A549 (cell line): ENCODE measurements around the gene ATG5. TPM values are rescaled to one million over a fixed set of nuclear protein-coding genes. Genes with fewer than 3 reads are reported as not detected.

Source experiments
- ATAC-seq, 2 experiments: fragments of 200-7000 bp in 1 of 2; fragments of >200 bp in 1 of 2; cut with Nextera tagmentation in 1 of 2; cut with Tn5 transposase in 1 of 2; 3 replicates each; pipeline versions ENCODE4 v1.8.0 to v1.9.1; 2018 to 2020; ENCODE audit warnings: mild to moderate bottlenecking in 1 of 2, moderate library complexity in 1 of 2
- CTCF ChIA-PET: fragments of 300-600 bp; sonication (Branson Sonifier 250); formaldehyde crosslinking; extraction: SDS; loops from one replicate; lab custom pipeline; 2021; ENCODE audit warnings: antibody characterized with exemption, inconsistent platforms; lab: Yijun Ruan, JAX
- POLR2A ChIA-PET: fragments of 350-600 bp; formaldehyde crosslinking; extraction: SDS; loops from one replicate; lab custom pipeline; 2021; ENCODE audit warnings: antibody characterized with exemption, inconsistent platforms; lab: Yijun Ruan, JAX
- DNase-seq, 2 experiments: peaks; one replicate each; pipeline versions ENCODE4 v3.0.0 to v3.0.0-alpha.2; 2011 to 2016; ENCODE audit warnings: low read depth in 1 of 2, low spot score in 1 of 2
- FAIRE-seq: peaks from 2 replicates; lab custom pipeline; 2011; peaks lifted over from hg19 to GRCh38; lab: Jason Lieb, UNC
- H3K27ac ChIP-seq, 2 experiments: fragments of >200 bp; sonication (Bioruptor Twin); formaldehyde crosslinking; 3 replicates each; pipeline ENCODE4 v1.5.1; 2016 to 2017
- H3K4me1 ChIP-seq: fragments of >200 bp; sonication (Bioruptor Twin); formaldehyde crosslinking; 3 replicates; pipeline ENCODE4 v1.6.1; 2016
- H3K4me2 ChIP-seq: fragments of >200 bp; sonication (Bioruptor Twin); formaldehyde crosslinking; 3 replicates; pipeline ENCODE4 v1.6.1; 2016
- H3K4me3 ChIP-seq: fragments of >200 bp; sonication (Bioruptor Twin); formaldehyde crosslinking; 3 replicates; pipeline ENCODE4 v1.5.1; 2016
- H3K9me3 ChIP-seq: fragments of >200 bp; sonication (Bioruptor Twin); formaldehyde crosslinking; 3 replicates; pipeline ENCODE4 v1.6.1; 2016
- BHLHE40 ChIP-seq: IDR thresholded peaks from 2 replicates; pipeline ENCODE4 v1.6.1; 2012; ENCODE audit warnings: low read depth, low read length, inconsistent platforms
- CBX2 ChIP-seq: fragments of 200-600 bp; sonication (generic); IDR thresholded peaks from 2 replicates; pipeline ENCODE4 v1.6.1; 2016; ENCODE audit warnings: low read depth, mild to moderate bottlenecking, borderline replicate concordance
- ESRRA ChIP-seq: fragments of 150-350 bp; IDR thresholded peaks from 2 replicates; pipeline ENCODE4 v1.6.1; 2014; ENCODE audit warnings: mild to moderate bottlenecking, low read length, borderline replicate concordance
- FOSB ChIP-seq: fragments of 250-450 bp; sonication (Bioruptor Pico); IDR thresholded peaks from 2 replicates; pipeline ENCODE4 v1.5.0; 2020; ENCODE audit warnings: mild to moderate bottlenecking, moderate library complexity
- FOXS1 ChIP-seq: fragments of 250-450 bp; sonication (Bioruptor Pico); IDR thresholded peaks from 2 replicates; pipeline ENCODE4 v1.5.0; 2020; ENCODE audit warnings: mild to moderate bottlenecking, moderate library complexity
- GATA3 ChIP-seq: IDR thresholded peaks from 2 replicates; pipeline ENCODE4 v1.6.1; 2012; ENCODE audit warnings: borderline replicate concordance
- HDAC2 ChIP-seq: fragments of 200-600 bp; sonication (generic); IDR thresholded peaks from 2 replicates; pipeline ENCODE4 v1.6.1; 2016
- HOXA7 ChIP-seq: fragments of 250-450 bp; sonication (Bioruptor Pico); IDR thresholded peaks from 2 replicates; pipeline ENCODE4 v1.5.0; 2020; ENCODE audit warnings: mild to moderate bottlenecking, moderate library complexity
- HOXB13 ChIP-seq: fragments of 250-450 bp; sonication (Bioruptor Pico); IDR thresholded peaks from 2 replicates; pipeline ENCODE4 v1.5.0; 2020; ENCODE audit warnings: low read depth, mild to moderate bottlenecking, moderate library complexity
- HOXB5 ChIP-seq: fragments of 250-450 bp; sonication (Bioruptor Pico); IDR thresholded peaks from 2 replicates; pipeline ENCODE4 v1.5.0; 2020; ENCODE audit warnings: mild to moderate bottlenecking, moderate library complexity
- JUN ChIP-seq, 2 experiments: fragments of >200 bp; sonication (Bioruptor Twin); formaldehyde crosslinking; IDR thresholded peaks; 2 replicates in 1 of 2; 3 replicates in 1 of 2; pipeline ENCODE4 v1.6.1; 2016 to 2017
- JUNB ChIP-seq: fragments of >200 bp; sonication (Bioruptor Twin); formaldehyde crosslinking; IDR thresholded peaks from 2 replicates; pipeline ENCODE4 v1.6.1; 2016
- NR3C1 ChIP-seq: fragments of >200 bp; sonication (Bioruptor Twin); formaldehyde crosslinking; IDR thresholded peaks from 3 replicates; pipeline ENCODE4 v1.6.1; 2017
- PHF8 ChIP-seq: fragments of 200-600 bp; sonication (generic); IDR thresholded peaks from 2 replicates; pipeline ENCODE4 v1.6.1; 2016; ENCODE audit warnings: low read depth, mild to moderate bottlenecking, antibody characterized with exemption, moderate library complexity, borderline replicate concordance
- POLR2AphosphoS2 ChIP-seq: conservative IDR thresholded peaks from 2 replicates; pipeline ENCODE4 v1.6.1; 2012; ENCODE audit warnings: low read length, improper control_type of control experiment, inconsistent platforms
- RCOR1 ChIP-seq: fragments of 150-350 bp; IDR thresholded peaks from 2 replicates; pipeline ENCODE4 v1.6.1; 2014; ENCODE audit warnings: antibody characterized with exemption, low read length, low read depth
- RNF2 ChIP-seq: fragments of 200-600 bp; sonication (generic); IDR thresholded peaks from 2 replicates; pipeline ENCODE4 v1.6.1; 2016; ENCODE audit warnings: low read depth, mild to moderate bottlenecking, antibody characterized with exemption, moderate library complexity, borderline replicate concordance
- SMC3 ChIP-seq: fragments of >200 bp; sonication (Bioruptor Twin); formaldehyde crosslinking; IDR thresholded peaks from 3 replicates; pipeline ENCODE4 v1.6.1; 2018; ENCODE audit warnings: inconsistent platforms
- TFCP2L1 ChIP-seq: fragments of 250-450 bp; sonication (Bioruptor Pico); IDR thresholded peaks from 2 replicates; pipeline ENCODE4 v1.5.0; 2021; ENCODE audit warnings: mild to moderate bottlenecking
- TP53 ChIP-seq: fragments of 250-450 bp; sonication (Bioruptor Pico); IDR thresholded peaks from 2 replicates; pipeline ENCODE4 v1.5.0; 2021; ENCODE audit warnings: mild to moderate bottlenecking, moderate library complexity
- ZNF302 ChIP-seq: fragments of 250-450 bp; sonication (Bioruptor Pico); IDR thresholded peaks from 2 replicates; pipeline ENCODE4 v1.9.0; 2021; ENCODE audit warnings: inconsistent platforms, mild to moderate bottlenecking, moderate library complexity
- whole genome bisulfite sequencing: methylation state at CpG from one replicate; pipeline ENCODE4 v1.1.6; 2017; ENCODE audit errors: missing lambda C conversion rate; 5-methylcytosine and 5-hydroxymethylcytosine counted together
- polyA plus RNA-seq, 4 experiments: library from polyadenylated mRNA; depleted of rRNA in 3 of 4; stranded (reverse); fragments of >200 nt; fragmentation: RNase III in 1 of 4; extraction: RNeasy Plus Mini Kit Qiagen cat#74134 plus additional on column Dnase treatment in 1 of 4; gene quantifications; 2 replicates in 3 of 4; 3 replicates in 1 of 4; pipeline ENCODE4 v1.2.3, GENCODE V29; 2011 to 2017
- TF ChIP-seq, protein P1 (sequence below): fragments of 200-600 bp; sonication (generic); IDR thresholded peaks from 2 replicates; pipeline ENCODE4 v1.6.1; 2016; ENCODE audit warnings: antibody characterized with exemption, mild to moderate bottlenecking, moderate library complexity
- TF ChIP-seq, protein P2 (sequence below): fragments of 450-650 bp; IDR thresholded peaks from 2 replicates; pipeline ENCODE4 v1.6.1; 2014; ENCODE audit warnings: antibody characterized with exemption
- TF ChIP-seq, protein P3 (sequence below): fragments of 150-350 bp; IDR thresholded peaks from 2 replicates; pipeline ENCODE4 v1.6.1; 2014; ENCODE audit warnings: low read depth, mild to moderate bottlenecking, low read length

ATG5 gene
- polyA plus RNA-seq, 2 of the 4 experiments (the other 2 are of a cell fraction), result 26.6 to 53.5 TPM

DNA sequence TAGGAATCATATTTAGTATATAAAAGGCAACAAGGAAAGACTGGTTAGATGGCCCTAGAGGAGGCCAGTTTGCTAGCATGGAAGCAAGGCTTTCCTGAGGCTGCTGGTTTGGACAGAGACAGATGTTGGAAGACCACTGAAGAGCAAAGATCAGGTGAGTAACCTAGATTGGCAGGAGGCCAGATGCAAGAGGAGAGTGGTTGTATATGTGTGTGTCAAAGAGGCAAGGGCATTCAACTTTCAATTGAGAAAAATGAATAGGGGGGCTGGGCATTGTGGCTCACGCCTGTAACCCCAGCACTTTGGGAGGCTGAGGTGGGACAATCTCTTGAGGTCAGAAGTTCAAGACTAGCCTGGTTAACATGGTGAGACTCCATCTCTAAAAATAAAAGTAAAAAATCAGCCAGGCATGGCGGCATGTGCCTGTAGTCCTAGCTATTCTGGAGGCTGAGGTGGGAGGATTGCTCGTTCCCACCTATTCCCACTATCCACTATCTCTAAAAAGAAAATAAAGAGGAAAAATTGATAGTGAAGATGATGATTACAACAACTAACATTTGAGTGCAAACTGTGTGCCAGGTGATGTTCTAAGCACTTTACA is 159.6 kb downstream of the ATG5 start:
- ATAC-seq (no peak), FAIRE-seq (no peak)
- H3K9me3 ChIP-seq, result no peaks in the 10 kb centered on the region
- H3K27ac ChIP-seq, result no peak overlapping the region
- H3K4me3 ChIP-seq, result no peak overlapping the region
- TF ChIP-seq HOXA7 (CRISPR knock-in tag) (no peak), PHF8 (no peak), BHLHE40 (no peak), HOXB13 (CRISPR knock-in tag) (no peak), TP53 (CRISPR knock-in tag) (no peak), ZNF302 (CRISPR knock-in tag) (no peak), ESRRA (no peak), SMC3 (no peak), TFCP2L1 (CRISPR knock-in tag) (no peak), HDAC2 (no peak), FOXS1 (CRISPR knock-in tag) (no peak), CBX2 (no peak), GATA3 (no peak), HOXB5 (CRISPR knock-in tag) (no peak), JUNB (no peak), RCOR1 (no peak), FOSB (CRISPR knock-in tag) (no peak)
- TF ChIP-seq, protein P1, sequence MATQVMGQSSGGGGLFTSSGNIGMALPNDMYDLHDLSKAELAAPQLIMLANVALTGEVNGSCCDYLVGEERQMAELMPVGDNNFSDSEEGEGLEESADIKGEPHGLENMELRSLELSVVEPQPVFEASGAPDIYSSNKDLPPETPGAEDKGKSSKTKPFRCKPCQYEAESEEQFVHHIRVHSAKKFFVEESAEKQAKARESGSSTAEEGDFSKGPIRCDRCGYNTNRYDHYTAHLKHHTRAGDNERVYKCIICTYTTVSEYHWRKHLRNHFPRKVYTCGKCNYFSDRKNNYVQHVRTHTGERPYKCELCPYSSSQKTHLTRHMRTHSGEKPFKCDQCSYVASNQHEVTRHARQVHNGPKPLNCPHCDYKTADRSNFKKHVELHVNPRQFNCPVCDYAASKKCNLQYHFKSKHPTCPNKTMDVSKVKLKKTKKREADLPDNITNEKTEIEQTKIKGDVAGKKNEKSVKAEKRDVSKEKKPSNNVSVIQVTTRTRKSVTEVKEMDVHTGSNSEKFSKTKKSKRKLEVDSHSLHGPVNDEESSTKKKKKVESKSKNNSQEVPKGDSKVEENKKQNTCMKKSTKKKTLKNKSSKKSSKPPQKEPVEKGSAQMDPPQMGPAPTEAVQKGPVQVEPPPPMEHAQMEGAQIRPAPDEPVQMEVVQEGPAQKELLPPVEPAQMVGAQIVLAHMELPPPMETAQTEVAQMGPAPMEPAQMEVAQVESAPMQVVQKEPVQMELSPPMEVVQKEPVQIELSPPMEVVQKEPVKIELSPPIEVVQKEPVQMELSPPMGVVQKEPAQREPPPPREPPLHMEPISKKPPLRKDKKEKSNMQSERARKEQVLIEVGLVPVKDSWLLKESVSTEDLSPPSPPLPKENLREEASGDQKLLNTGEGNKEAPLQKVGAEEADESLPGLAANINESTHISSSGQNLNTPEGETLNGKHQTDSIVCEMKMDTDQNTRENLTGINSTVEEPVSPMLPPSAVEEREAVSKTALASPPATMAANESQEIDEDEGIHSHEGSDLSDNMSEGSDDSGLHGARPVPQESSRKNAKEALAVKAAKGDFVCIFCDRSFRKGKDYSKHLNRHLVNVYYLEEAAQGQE, result no peak
- TF ChIP-seq, protein P2, sequence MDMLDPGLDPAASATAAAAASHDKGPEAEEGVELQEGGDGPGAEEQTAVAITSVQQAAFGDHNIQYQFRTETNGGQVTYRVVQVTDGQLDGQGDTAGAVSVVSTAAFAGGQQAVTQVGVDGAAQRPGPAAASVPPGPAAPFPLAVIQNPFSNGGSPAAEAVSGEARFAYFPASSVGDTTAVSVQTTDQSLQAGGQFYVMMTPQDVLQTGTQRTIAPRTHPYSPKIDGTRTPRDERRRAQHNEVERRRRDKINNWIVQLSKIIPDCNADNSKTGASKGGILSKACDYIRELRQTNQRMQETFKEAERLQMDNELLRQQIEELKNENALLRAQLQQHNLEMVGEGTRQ, result no peak
- TF ChIP-seq, all 56 proteins: peak for 0
- Histone ChIP-seq H3K4me2 (no peak overlapping the region), H3K4me1 (no peaks in the 10 kb centered on the region)
- POLR2A ChIA-PET, result no interaction called here
- 92% methylated on average over 3 of the region's 3 CpGs for WGBS
- CTCF ChIA-PET, result no interaction called here
- DNase-seq, result no peak

DNA sequence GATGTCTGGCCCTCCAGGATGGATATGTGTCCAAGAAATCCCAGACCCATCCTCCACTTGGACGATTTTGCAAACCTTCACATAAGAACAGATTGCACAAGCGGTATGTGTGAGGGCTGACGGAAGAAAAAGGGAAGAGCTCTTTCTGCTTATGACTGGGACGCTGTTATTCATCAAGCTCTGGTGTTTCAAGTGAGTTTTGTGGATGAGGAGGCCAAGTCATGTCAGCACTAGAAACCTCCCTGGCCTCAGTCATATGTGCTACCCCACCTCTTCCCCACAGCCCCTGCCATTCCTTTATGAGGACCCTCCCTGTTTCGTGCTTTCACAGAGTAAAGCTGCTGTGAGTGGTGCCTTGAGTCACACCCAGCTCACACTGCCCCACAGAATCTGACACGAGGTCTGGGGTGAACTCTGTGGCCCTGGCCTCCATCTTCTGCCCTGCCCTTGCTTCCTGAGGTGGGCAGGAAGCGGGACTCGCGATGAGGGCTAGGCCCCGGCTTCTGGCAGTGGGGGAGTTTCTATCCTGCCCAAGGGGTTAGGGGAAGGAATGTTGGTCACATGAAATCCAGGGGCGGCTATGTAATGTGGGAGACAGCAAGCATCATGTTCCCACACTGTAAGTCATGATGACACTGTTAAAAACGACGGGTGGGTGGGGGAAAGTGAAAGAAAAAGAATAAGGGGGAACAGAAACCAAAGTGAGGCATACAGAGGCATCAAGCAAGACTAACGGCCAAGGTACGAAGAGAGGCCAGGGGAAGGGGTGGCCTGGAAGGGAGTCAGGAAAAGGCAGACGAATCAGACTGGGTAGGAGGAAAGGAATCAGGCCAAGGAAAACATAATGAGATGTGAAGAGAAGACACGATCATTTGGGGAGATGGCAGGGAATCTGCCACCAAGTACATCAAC is 161.3 kb downstream of the ATG5 start:
- no peaks in the 10 kb centered on the region for H3K9me3 ChIP-seq
- 83% methylated on average over 17 of the region's 17 CpGs for WGBS
- H3K27ac ChIP-seq, result no peak overlapping the region
- DNase-seq (no peak), FAIRE-seq (no peak), ATAC-seq (no peak)
- no peak overlapping the region for H3K4me3 ChIP-seq
- H3K4me1 ChIP-seq, result peaks cover 8% of the 10 kb centered on the region; the same call in 1 of the 3 replicates
- ChIA-PET POLR2A (interaction anchor here (0.6 kb wide), 1 partner anchor 666 kb away, joined by 3 read pairs; no protein-coding TSS in a partner anchor), CTCF (no interaction called here)
- no peak for TF ChIP-seq HDAC2
- TF ChIP-seq, protein P3, sequence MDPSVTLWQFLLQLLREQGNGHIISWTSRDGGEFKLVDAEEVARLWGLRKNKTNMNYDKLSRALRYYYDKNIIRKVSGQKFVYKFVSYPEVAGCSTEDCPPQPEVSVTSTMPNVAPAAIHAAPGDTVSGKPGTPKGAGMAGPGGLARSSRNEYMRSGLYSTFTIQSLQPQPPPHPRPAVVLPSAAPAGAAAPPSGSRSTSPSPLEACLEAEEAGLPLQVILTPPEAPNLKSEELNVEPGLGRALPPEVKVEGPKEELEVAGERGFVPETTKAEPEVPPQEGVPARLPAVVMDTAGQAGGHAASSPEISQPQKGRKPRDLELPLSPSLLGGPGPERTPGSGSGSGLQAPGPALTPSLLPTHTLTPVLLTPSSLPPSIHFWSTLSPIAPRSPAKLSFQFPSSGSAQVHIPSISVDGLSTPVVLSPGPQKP, result no peak
- TF ChIP-seq, protein P1, result no peak
- no peak for TF ChIP-seq JUN (IDR thresholded peaks at IDR 0.05)
- TF ChIP-seq NR3C1, result no peak
- no peak for TF ChIP-seq POLR2AphosphoS2
- TF ChIP-seq RNF2, result no peak
- H3K4me2 ChIP-seq, result no peak overlapping the region
